HG03342 (cell line): ENCODE data around the gene TRMT1.

Experiments
- ATAC-seq: cut with Tn5 transposase; IDR thresholded peaks from one replicate; pipeline ENCODE4 v1.9.1; 2021; ENCODE audit warnings: mild to moderate bottlenecking, moderate library complexity; ENCODE audit not compliant: unreplicated experiment

The TRMT1 gene

DNA sequence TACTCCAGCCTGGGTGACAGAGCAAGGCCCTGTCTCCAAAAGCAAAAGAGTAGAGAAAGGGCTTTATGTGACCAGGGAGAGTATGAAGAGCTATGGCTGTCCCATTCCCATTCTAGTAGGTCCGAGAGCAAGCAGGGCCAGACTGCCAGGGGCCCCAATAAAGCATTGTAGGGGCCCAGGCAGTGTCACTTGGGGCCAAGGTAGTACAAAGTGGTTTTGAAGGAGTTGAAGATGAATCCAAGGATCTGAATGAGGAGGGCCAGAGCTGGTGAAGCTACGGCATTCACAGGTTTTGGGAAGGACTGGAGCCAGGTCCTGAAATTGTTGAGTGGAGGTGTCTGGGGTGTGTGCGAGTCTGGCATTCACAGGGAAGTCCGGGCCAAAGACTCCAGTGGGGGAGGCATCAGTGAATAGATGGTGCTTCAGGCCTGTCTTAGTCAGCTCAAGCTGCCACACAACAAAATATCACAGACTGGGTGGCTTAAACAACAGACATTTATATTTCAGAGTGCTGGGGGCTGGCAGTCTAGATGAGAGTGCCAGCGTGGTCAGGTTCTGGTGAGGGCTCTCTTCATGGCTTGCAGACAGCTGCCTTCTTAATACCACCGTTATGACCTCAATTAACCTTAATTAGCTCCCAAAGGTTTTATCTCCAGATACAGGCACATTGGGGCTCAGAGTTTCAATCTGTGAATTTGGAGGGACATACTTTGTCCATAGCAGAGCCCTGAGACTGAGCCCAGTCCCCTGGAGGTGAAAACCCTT lies 11.5 kb upstream of the TRMT1 start:
- no peak for ATAC-seq

DNA sequence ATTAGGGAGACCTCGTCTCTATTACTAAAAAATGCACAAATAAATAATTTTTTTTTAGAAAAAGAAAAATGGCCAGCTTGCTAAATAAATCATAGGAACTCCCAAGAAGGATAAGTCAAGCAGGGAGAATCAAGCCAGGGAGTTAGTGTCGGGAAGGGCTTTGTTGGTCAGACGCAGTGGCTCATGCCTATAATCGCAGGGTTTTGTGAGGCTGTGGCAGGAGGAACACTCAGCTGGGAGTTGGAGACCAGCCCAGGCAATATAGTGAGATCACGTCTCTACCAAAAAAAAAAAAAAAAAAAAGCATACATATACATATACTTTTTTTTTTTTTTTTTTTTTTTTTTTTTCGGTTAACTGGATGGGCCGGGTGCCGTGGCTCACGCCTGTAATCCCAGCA lies 10.5 kb upstream of the TRMT1 start:
- ATAC-seq: no peak

DNA sequence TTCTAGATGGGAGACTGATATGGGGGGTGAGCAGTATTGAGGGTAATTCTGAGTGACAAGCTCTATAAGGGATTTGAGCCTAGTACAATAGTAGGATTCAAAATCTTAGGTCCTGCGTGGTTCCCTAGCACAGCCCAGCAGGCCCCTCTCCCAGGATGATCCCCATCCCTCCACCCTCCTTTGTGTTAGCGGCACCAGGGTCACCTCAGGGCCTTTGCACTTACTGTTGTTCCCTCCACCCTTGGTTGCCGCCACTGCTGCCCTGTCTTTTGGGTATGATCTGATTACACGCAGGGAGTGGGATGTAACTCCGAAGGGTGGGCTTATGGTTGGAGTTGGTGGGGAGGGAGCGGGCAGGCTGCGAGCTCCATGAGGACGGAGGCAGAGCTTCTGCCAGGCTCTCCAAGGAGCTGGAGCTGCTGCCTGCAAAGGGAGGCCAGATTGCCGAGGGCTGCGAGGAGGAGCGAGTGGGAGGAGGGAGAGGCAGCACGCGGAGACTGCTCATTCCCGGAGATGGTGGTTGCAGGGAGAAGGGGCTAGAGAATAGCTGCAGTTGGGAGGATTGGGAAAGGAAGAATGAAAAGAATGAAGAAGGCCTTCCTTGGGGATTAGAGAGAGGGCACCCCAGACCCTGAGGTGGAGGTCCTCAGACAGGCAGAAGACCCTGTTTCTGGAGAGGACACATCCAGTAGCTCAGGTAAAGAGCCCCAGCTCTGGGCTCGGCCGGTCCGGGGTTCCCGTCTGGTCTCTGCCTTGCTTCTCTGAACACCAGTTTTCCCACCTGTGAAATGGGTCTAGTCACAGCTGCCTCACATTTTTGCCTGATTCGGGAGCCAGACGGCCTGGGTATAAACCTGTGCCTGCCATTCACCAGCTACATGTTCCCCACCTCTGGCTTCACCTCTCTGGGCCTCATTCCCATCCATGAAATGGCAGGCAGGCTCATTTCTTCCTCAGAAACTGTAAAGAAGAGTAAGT lies 6.7 kb upstream of the TRMT1 start:
- ATAC-seq: no peak

DNA sequence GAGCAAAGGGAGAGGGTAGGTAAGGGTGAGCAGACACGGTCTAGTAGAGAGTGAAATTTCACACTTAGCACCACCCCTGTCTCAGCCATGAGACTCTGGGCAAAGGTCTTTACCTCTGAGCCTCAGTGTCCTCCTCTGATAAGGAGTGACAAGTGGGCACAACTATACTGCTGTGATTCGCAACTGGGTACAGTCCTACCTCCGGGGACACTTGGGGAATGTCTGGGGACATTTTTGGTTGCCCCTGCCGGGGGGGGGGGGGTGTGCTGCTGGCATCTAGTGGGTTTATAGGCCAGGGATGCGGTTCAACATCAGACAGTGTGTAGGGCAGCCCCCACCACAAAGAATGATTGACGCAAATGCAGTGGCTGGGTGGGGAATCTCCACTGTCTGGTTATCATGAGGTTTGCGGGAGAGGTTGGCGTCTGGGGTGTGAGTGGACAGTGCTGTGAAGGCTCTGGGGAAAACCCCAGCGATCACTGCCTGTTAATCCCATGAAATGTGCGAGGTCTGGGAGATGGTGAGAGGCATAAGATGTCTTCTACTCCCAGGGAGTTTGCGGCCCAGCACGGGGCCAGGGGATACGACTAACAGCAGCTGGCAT lies 5.8 kb upstream of the TRMT1 start:
- no peak for ATAC-seq

DNA sequence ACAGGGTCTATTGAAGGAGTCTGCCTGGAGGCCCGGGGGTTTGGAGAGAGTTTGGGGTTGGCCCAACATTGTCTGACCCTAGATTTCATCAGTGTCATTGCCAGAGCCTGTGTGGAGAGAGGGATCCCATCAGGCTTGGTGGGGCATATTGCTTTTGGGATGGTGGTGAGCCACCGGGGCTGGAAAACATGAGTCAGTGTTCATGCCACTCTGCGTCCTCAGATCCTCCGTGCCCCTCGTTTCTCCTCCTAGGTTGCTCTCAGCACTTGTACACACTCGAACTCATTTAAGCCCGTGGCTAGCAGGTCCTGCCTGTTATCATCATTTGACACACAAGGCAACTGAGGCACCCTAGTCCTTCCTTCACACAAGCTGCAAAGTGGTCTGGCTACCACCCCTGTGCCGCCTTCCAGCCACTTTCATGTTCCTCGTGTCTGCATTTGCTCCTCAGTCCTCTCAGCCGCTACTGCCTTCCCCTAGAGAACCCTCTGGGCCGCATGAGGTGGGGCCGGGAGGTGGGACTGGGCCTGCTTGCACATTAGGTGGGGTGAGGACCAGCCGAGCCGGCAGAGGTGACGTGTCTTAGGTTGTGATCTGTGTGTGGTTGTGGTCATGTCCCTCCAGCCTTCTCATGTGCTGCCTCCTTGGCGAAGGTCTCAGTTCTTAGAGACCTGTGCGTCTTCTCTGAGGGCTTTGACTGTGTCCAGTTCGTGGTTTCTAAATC lies 5.2 kb upstream of the TRMT1 start:
- no peak for ATAC-seq

DNA sequence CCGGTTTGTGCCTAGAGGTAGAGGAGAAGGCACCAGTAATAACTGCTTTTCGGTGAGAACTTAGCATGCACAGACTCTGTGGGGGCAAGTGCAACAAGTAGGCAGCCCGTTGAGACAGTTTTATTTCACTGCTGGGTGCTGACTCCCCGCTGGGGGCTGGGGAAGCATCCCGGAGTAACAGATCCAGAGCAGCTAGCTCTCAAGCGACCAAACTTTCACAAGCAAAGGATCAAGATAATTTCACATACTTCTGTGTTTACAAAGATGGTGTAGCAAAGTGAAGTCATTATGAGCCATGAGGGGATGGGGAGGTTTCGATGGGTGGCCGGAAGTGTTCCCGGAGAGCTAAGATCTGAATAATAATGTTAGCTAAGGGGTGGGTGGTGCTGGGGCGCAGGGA lies 4.3 kb upstream of the TRMT1 start:
- ATAC-seq: no peak

DNA sequence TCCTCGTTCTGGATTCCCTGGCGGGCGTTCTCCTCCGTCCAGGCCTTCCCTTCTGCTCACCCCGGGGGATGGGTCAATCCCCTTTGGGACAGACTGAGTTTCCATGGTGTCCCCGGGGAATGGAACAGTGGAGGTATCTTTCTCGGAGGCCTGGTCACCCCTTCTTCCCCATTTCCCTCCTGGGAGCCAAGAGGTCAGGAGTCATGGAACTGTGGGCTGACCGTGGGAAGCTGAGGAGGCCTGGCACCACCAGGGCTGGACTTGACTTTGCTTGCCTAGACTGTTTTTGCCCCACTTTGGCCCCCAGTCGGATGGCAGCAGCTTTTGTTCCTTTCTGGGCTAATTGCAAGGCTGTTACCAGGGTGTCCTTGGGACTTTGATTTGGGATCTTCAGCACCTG lies 3.5 kb upstream of the TRMT1 start:
- no peak for ATAC-seq

DNA sequence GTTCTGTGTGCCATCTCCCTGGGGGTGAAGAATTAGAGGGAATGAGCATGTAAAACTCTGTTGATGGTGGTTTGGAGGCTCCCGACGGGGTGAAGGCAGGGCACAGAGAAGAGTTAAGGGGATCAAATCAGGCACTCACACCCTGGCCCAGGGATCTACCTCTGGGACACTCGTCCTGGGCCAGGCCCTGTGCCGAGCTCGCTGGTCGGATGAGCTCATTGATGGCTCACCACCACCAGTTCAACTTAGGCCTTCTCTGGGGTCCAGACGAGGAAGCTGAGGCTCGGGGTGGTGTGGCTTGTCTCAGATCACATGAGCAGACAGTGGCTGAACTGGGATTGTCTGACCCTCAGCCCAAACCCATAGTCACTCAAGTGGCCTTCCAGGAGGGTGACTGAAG lies 3.1 kb upstream of the TRMT1 start:
- ATAC-seq: no peak

DNA sequence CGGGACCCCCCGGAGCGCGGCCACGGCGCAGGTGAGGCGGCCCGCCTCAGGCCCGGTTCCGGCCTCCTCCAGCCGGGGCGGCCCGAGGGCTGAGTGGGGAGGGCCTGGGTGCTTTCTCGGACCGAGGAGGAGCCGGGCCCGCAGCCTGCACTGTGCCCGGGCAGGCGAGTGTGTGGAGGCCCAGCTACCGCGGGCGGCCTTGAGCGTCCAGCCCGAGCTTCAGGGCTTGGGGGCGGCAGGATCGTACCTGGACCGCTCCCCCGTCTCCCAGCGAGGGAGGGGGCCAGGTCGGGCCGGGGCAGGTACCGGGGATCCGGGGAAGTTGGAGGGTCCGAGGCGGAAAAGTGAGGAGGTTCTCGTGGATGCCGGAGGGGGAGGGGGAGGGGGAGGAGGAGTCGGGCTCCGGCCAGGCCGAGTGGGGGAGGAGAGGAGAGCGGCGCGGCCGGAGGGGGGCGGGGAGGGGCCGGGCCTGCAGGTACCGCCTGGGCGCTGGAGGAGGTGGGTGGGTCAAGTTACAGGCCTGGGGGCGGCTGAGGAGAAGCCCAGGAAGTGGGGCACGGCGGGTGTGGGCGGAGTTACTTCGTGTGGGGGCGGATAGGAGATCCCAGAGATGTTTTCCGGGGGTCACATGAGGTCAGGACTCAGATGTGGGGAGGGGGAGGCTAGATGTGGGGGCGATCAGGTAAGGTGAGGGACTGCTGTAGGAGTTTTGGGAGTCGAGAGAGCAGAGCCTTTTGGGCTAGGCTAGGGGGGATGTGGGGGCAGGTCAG lies 2.1 kb upstream of the TRMT1 start:
- no peak for ATAC-seq

DNA sequence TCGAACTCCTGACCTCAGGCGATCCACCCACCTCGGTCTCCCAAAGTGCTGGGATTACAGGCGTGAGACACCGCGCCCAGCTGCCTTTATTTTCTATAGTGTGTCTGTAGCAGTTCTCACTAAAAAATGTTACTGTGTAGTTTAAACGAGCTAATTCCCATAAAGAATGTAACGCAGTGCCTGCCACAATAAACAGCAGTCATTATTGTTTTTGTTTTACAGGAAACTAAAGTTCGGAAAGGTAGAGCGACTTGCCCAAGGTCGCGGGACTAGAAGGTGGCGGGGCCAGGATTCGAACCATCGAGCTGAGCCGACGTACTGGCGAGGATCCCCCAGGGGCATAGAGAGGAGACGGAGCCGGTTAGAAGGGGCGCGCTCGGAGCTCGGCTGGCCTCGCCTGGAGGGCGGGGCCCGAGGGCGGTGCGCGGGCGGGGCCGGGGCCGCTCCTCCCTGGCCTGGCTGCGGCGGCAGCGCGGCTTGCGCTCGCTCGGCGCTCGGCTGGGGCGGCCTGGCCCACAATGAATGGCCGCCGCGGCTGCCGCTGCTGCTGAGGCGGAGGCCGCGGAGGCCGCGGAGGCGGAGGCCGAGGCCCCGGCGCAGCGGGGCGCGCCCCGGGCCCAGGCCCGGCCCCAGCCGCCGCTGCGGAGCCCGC lies 1.4 kb upstream of the TRMT1 start, which contains the start of gene NACC1:
TSS of gene NACC1 (plus strand) at position 493 of the 652 bp plus-strand sequence. CDS start 16,944 bp downstream, outside the sequence.
- ATAC-seq: peak; percentile 59

DNA sequence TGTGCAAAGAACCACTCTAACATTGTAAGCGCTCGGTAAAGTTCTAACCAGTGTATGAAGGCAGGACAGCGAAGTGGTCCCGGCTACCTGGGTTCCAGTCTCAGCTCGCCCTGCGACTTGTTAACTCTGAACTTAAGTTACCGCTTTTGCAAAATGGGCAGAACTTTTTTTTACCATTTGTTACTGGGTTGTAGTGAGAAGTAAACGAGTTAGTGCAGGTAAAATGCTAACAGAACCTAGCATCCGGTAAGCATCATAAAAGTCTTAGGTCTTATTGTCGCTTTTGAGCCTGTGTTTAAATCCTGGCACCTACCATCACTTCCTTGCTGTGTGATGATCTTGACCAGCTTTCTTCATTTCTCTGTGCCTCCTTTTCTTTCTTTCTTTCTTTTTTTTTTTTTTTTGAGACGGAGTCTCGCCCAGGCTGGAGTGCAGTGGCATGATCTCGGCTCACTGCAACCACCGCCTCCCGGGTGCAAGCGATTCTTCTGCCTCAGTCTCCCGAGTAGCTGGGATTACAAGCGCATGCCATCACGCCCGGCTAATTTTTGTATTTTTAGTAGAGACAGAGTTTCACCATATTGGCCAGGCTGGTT lies 734 bp upstream of the TRMT1 start:
- ATAC-seq: no peak

DNA sequence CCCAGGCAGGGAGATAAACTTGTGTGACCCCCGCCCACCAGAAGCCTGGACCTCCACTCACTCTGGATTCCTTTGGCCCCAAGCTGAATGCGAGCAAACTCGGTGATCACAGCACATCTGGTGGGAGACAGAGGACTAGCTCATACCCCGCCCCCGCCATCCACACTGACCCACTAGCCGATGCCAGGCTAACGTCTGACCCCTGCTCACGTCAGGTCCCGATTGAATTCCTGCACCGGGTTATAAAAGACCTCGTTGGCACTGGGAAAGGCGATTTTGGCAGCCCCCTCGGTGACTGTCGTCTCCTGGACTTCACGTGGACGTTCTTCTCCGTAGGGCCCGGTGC lies 631 bp downstream of the TRMT1 start:
- no peak for ATAC-seq

DNA sequence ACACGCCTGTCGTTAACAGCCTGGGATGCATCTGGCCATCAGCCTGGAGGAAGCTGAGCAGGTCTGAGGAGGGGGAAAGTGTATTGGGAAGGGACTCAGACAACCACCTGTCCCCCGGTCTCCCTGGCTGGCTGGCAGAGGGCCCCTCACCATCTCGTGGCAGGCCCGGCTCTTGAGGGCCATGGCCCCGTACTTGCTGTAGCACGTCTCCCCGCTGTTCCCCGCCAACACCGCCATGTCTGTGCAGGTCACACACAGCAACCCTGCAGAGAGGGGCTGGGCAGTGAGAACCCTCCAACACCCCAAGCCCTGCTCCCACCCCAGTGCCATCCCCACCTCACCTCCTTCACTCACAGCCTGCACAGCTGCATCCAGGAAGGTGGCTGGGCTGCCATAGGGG lies 4.0 kb downstream of the TRMT1 start:
- no peak for ATAC-seq

DNA sequence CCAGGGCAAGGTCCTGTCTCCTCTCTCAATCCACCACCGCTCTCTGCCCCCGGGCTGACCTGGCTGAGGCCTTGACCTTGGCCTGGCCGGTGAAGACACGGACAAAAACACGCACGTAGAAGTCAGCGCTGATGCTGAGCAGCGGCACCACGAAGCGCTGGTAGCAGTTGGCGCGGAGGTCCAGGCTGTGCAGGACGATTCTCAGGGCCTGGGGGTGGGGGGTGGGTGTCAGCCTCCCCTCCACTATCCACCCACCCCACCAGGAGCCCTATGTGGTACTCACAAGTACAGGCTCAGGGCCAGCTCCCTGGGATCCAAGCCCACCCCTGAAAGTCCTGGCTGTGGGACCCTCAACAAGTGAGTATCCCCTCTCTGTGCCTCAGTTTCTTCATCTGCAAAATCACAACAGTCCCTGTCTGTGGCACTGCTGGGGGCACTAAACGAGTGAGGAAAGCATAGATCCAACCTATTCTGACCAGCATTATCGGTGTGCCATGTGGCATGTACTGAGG lies 6.4 kb downstream of the TRMT1 start:
- ATAC-seq: no peak

DNA sequence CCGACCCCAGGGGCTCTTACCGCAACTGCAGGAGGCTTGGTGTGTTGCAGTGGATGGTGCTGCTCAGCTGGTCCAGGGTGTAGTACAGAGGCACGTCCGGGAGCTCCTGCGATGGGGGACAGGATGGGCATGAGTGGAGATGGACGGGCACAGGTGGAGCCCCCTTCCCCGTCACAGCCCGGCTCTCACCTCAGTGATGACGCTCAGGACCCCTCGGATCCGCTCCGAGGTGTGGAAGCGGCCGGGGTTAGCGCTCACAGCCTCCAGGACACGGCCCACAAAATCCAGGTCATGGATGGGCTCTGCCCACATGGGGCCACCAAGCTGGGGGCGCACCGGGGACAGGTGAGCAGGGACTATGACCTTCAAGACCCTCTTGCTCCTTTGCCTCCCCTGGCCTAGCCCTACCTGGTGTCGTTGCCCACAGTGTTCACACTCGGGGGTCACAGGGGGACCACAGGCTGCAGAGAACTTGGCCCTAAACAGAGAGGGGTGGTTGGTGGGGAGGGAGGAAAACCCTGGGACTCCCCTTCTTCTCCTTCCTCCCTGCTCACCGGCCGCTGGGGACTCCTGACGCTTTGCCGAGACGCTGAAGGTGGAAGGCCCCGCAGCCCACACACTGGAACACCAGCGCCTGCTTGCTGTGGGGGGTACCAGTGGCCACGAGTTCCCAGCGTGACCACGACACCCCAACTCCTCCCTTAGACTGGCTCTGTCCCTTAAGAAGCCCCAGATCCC lies 7.0 kb downstream of the TRMT1 start:
- no peak for ATAC-seq

DNA sequence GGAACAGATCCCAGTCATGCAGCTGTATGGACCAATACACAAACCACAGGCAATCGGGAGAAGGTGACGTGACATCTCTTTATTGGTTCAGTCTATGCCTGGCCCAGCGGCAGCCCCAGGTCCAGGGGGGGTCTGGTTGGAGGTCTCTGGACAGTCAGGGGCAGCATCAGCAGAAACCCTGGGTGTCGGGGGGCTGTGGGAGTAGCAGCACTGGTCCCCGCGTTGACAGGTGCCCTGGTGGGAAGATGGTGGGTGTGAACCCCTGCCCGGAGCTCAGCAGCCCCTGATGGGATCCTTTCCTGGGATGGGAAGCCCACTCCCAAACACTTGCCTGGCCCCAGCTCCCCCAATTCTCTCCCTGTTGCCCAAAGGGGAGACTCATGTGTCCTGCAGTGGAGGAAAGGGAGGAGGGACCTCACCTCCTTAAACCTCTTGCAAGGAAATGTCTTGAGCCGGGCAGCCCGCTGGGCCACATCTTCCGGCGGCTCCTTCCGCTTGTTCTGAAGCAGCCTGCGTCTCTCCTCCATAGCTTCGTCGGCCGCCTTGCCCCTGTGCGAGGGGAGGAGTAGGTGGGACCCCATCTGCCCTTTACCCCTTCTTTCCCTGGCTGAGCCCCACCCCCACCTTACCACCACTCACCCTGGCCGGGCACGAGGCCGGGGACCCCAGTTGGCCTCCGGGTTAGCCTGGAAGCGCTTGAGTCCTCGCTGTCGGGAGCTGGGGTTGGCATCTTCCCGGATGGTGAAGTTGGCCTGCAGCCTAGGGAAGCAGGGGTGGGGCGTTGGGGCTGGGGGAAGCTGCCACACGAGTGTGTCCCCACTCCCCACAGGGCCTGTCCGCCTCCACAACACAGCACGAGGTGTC lies 11.5 kb downstream of the TRMT1 start:
- no peak for ATAC-seq

DNA sequence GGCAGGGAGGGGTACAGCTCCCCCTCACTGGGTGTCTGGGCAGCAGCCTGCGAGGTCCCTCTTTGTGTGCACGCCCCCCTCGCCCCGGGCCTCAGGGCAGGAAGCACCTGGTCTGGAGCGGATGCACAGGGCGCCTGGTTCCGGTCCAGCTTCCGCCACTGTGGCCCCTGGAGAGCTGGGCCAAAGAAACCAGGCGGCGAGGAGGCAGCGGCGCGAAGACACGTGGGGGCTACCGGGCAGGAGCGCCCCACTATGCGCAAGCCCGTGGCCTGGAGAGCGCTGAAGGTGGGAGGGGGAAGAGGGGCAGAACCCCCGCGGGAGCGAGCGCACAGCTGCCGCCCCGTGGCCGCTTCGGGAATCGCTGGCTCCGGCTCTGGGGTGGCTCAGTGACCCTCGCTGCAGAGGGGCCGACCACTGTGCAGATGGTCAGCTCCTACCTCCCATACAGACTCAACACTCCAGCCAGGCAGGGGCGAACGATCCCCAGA lies 12.1 kb downstream of the TRMT1 start:
- ATAC-seq: no peak
